Measurements from ENCODE around the gene TRPM4.
"Not testable (repeated sequence)": the region's sequence is repeated elsewhere in the genome, so short reads cannot be mapped to it uniquely, and the experiment has no call there.

The TRPM4 gene

GRCh38 chr19:49127674-49128544 lies 29.7 kb upstream of the TRPM4 start:
- peak; percentile 89 to 96 (median 90) for DNase-seq

DNA sequence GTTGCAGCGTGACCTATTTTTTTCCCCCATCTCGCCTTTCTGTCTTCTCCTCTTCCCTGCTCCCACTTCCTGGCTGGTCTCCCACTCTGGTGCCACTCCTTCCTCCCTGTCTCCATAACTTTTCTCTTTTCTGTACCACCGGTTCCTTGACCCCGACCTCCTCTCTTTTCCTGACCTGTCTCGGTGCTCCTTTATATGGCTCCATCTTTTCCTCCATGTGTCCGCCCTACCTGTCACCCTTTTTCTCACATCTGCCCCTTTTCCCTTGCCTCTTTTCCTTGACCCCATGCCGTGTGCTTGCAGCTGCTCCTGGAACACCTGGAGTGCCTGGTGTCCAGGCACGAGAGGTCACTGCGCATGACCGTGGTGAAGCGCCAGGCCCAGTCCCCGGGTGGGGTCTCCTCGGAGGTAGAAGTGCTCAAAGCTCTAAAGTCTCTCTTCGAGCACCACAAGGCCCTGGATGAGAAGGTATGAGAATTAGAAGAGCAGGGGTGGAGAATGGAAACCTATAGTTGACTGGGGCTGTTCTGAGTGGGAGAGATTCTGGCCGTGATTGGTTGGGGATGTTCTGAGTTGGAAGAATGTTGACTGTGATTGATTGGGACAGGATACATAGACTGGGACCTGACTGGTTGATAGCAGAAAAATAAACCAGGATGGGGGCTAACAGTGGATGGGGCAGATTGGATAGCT lies 28.9 kb upstream of the TRPM4 start:
- no peak for DNase-seq

- DNase-seq: no peak
These were observed 28.4 kb upstream of the TRPM4 start for GRCh38 chr19:49129238-49129583.

DNA sequence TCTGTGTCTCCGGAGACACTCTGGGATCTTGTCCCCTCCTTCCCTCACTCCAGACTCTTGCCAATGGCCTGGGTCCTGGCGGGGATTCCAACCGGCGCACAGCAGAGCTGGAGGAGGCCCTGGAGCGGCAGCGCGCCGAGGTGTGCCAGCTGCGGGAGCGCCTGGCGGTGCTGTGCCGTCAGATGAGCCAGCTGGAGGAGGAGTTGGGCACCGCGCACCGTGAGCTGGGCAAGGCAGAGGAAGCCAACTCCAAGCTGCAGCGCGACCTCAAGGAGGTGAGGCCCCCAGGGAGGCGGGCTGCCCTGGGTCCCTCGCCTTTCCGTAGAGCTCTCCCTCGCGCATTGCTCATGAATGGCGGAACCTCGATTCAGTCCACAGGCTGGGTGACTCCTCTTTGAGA lies 27.3 kb upstream of the TRPM4 start:
- no peak for DNase-seq

DNA sequence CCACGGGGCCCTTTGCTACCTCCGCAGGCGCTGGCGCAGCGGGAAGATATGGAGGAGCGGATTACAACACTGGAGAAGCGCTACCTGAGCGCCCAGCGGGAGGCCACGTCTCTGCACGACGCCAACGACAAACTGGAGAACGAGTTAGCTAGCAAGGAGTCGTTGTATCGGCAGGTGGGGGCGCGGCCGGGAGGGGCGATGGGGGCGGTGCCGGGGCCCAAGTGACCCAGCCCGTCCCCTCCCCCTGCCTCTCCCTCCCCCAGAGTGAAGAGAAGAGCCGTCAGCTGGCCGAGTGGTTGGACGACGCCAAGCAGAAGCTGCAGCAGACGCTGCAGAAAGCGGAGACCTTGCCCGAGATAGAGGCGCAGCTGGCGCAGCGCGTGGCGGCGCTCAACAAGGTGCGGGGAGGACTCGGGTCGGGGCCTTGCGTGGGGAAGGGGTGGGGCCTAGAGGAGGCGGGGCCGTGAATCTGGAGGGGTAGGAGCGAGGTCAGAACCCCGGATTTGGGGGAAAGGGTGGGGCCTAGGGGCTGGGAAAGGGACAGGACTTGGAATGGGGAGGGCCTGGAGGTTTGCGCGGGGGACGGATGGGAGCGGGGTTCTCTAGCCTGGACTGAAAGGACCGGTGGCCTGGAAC lies 24.5 kb upstream of the TRPM4 start:
- no peak for DNase-seq

DNA sequence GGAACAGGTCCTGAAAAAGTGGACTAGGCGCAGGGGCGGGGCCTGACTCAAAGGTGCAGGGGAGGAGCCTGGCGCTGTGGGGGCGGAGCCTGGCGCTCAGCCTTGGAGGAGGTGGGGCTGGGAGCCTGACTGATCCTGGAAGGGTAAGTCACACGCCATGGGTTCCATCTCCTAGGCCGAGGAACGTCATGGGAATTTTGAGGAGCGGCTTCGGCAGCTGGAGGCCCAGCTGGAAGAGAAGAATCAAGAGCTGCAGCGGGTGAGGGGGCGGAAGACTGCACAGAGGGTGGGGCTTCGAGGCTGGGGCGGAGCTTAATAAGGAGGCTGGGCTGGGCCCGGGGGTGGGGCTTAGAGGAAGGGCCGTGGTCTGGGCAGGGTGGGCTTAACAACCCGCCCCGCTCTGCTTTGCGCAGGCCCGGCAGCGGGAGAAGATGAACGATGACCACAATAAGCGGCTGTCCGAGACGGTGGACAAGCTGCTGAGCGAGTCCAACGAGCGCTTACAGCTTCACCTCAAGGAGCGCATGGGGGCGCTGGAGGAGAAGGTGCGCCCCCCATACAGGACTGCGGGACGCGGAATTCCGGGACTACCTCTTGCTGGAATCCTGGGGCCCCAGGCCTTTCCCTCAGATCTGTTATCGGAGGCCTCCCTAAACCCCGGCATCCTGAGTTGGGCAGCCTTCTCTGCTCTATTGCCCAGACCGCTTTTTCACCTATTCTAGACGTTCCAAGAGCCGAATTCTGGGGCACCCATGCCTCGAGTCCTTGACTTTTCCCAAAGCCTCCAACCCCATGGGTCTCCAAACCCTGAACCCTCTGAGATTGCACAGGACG lies 23.8 kb upstream of the TRPM4 start:
- DNase-seq: peak in 1 of 4 experiments; percentile 35

GRCh38 chr19:49135686-49136085 lies 21.9 kb upstream of the TRPM4 start:
- DNase-seq: no peak

- no peak for DNase-seq
These were observed 20.8 kb upstream of the TRPM4 start for GRCh38 chr19:49136771-49137171.

GRCh38 chr19:49140951-49141350 lies 16.6 kb upstream of the TRPM4 start:
- no peak for DNase-seq

GRCh38 chr19:49141352-49141751 lies 16.2 kb upstream of the TRPM4 start:
- DNase-seq: no peak

DNA sequence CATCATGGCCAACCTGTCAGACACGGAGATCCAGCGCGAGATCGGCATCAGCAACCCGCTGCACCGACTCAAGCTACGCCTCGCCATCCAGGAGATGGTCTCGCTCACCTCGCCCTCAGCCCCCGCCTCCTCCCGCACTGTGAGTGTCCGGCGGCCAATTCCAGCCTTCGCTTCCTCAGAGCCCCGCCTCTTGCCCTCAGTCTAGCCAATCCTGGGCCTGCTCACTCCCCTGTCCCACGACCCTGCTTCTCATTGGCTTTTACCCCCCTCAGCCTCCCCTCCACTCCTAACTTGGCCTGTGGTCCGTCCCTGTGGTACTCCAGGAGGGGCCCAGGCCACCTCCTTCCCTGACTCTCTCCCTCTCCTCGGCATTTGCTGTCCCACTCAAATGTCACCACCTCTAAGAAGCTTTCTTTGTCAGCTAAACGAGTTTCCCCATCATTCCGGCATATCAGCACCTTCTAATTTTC lies 14.7 kb upstream of the TRPM4 start:
- peak in 1 of 4 experiments; percentile 28 for DNase-seq

DNA sequence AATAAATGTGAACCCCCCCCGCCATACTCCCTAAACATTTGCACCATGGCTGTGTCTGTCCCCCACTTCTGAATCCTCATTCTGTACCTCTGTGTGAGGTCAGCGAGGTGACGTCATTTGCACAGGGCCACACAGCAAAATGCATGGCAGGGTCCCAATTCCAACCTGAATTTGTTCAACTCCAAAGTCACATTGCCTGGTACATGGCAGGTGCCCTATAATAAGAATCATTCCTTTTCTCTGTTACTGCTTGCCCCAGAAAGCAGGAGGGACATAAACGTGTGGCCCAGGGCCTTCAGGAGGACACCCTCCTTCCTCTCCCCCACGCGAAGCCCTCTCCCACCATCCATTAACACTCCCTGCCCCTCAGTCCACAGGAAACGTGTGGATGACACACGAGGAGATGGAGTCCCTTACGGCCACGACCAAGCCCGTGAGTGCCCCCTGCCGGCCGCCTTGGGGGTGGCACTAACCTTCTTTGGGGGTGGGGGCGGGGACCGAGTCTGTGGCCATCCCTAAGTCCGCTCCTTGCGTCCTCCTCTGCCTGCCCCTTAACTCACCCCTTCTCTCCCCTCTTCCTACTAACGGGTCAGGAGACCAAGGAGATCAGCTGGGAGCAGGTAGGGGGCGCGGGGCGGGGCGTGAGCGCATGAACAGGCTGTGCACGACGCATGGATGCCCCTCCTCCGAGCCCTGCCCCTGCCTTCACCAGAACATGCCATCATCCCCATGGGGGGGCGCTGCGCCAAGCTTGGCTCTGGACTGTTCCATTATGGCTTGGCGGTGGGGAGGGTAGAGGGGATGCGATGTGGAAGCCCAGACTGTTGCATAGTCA lies 11.8 kb upstream of the TRPM4 start:
- peak; percentile 56 to 83 (median 68) for DNase-seq

- not testable (repeated sequence) for DNase-seq
These were observed 11.2 kb upstream of the TRPM4 start for GRCh38 chr19:49146408-49146770.

- DNase-seq: no peak
These were observed 9.4 kb upstream of the TRPM4 start for GRCh38 chr19:49148044-49148682.

DNA sequence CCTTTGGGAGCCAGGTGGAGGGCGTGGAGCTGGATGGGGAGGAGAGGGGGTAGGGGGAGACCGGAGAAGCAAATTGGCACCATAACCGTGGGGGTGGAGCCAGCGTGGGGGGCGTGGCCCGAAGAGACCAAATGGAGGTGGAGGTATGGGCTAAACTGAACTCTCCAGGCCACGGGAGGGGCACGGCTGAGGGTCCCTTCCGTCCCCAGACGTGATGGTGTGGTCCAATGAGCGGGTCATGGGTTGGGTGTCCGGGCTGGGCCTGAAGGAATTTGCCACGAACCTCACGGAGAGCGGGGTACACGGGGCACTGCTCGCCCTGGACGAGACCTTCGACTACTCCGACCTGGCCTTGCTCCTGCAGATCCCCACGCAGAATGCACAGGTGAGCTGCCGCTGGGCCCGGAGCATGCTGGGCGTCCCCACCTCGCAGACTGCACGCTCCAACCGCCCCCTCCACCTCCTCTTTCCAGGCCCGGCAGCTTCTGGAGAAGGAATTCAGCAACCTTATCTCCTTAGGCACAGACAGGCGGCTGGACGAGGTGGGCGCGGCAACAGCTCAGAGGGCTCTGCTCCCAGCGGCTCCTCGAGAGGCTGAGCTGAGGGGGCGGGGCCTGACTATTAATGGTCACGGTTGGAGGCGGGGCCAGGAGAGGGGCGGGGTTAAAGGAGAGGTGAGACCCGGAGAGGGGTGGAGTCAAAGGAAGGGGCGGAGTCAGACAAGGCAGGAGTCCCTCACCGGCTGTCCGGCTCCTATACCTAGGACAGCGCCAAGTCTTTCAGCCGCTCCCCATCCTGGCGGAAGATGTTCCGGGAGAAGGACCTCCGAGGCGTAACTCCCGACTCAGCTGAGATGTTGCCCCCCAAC lies 8.6 kb upstream of the TRPM4 start:
- peak; percentile 39 to 72 (median 57) for DNase-seq

DNA sequence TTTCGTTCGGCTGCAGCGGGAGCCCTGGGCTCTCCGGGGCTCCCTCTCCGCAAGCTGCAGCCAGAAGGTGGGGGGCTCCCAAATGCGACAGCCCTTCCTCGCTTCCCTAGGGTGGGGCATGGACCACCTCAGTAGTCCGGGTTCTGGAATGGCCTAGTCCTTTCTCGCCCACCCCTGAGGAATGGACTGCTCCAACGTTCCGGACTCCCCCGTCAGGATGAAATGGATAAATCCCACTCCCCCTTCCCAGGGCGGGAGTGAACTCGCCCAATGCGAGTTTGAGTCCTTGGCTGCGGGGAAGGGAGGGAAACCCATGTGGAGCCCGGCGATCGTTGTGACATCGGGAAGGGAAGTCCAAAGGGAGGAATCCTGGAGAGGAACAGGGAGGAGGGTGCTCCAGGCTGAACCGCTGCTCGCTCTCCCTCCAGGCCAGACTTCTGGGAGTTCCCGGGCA lies 7.9 kb upstream of the TRPM4 start:
- DNase-seq: no peak

- no peak for DNase-seq
These were observed 7.3 kb upstream of the TRPM4 start for GRCh38 chr19:49150106-49150943.

- no peak for DNase-seq
These were observed 6.7 kb upstream of the TRPM4 start for GRCh38 chr19:49150944-49151243.

Data from activated CD4-positive, CD25-positive, alpha-beta regulatory T cell (primary cell).